HG03354 (cell line): Measurements from ENCODE around the gene ALPL.
"Not testable (repeated sequence)": the region's sequence is repeated elsewhere in the genome, so short reads cannot be mapped to it uniquely, and the experiment has no call there.

ENCODE experiments used
- ATAC-seq: cut with Tn5 transposase; IDR thresholded peaks from one replicate; pipeline ENCODE4 v1.9.1; 2021; ENCODE audit warnings: mild to moderate bottlenecking; ENCODE audit not compliant: unreplicated experiment, poor library complexity, severe bottlenecking

The ALPL gene

DNA sequence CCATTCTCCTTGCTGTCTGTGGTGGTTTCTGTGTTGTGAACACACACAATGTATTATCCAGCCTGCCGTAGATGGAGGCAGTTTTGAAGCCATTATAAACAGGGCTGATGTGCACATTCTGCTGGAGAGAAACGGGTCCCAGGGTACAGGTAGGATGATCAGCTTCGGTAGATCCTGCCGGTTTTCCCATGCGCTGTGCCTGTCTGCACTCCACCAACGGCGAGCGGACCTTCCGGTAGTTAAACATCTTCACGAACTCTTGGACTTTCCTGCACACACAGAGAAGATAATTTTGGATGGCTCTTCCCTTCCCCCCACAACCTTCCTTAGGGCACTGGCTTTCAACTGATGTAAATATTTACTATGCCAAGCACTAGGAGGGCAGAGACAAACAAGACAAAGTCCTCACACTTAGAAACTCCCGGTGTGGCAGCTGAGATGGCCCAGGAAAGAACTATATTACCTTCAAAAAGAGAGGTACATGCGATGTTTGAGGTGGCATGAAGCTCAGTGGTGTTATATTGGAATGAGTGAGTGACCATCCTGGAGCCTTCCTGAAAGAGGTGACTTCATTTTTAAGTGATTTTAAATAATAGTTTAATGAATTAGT is 41.7 kb downstream of the ALPL start:
- ATAC-seq, result no peak

GRCh38 chr1:21552715-21553114 is 43.5 kb downstream of the ALPL start:
- ATAC-seq, result no peak

DNA sequence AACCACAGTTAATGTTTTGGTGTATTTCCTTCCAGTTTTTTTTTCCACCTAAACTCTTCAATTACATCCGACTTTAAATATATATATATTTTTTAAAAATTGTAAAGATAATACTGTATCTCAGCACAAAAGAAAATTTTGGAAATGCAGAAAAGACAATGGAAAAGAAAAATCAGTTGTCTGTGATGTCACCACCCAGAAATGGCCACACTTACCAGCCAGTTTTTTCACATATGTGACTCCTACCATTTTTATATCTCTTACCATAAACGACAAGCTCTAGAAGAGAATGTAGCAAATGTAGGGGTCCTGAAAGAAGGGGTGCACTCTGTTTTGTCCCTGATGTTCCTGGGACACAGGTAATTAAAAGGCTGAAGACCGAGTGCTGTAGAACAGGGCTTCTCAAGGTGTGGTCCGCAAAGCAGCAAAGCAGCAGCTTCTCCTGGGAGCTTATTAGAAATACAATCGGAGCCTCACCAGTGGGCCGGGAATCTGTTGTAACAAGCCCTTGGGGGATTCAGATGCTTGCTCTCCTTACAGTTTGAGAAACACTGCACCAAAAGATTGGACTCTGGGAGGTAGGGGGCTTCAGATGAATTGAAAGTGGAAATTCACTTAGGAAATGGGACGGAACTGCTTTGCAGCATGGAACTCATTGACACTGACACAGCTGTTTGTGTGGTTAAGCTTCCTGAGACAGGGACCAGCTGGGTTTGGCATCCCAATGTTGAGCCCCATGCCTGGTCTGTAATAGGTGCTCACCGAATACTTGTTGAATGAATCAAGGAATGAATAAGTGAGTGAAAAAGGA is 44.1 kb downstream of the ALPL start:
- no peak for ATAC-seq

GRCh38 chr1:21559788-21560567 is 50.8 kb downstream of the ALPL start:
- no peak for ATAC-seq

DNA sequence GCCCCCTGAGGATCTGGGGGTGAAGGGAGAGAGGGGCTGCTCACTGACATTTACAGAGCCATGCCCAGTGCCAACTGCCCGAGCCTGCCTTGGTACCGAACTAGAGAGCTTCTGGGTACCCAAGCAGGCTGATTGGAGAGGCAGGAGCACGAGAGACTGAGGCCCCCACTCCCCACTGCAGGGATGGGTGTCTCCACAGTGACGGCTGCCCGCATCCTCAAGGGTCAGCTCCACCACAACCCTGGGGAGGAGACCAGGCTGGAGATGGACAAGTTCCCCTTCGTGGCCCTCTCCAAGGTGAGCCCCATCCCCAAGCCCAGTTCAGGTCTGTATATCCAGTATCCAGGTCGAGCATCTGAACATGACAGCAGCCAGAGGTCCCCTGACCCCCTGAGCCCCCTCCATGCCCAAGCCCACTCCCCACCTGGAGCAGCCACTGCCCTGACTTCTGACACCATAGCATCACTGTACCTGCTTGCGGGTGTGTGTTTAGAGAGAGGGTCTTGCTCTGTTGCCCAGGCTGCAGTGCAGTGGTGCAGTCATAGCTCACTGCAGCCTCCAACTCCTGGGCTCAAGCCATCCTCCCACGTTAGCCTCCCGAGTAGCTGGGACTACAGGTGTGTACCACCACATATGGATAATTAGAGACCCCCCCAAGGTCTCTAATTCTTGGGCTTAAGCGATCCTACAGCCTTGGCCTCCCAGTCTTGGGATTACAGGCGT is 51.9 kb downstream of the ALPL start:
- no peak for ATAC-seq

DNA sequence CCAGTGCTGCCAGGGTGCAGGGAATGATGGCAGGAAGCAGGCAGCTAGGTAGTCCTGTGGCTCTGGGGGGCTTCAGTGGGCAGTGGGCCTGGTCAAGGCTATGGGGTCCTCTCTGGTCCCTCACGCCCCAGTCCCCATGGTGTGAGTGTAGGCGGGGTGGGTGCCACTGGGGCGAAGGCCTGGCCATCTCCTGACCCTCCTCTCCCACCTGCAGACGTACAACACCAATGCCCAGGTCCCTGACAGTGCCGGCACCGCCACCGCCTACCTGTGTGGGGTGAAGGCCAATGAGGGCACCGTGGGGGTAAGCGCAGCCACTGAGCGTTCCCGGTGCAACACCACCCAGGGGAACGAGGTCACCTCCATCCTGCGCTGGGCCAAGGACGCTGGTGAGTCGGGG is 53.7 kb downstream of the ALPL start:
- ATAC-seq, result no peak

GRCh38 chr1:21563971-21564370 is 54.7 kb downstream of the ALPL start:
- ATAC-seq, result no peak

- ATAC-seq, result no peak
Observed at GRCh38 chr1:21564521-21565095, 55.4 kb downstream of the ALPL start.

DNA sequence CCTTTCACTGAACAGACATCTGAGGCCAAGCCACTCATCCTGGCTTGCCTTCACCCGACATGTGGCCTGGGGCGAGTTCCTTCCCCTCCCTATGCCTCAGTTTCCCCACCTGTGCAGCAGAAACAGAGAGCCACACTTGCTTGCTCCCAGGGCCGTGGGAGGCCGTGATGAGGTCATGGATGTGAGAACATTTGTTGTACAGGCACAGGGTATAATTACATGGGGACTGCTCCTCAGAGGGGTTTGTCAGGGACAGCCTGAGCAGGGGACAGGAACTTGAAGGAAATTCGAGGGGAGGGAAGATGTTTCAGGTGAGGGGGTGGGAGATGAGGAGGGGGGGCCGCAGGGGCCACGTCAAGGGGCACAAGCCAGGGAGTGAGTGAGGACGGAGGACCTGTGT is 56.1 kb downstream of the ALPL start:
- ATAC-seq, result no peak

GRCh38 chr1:21566361-21566760 is 57.1 kb downstream of the ALPL start:
- ATAC-seq, result not testable (repeated sequence)

GRCh38 chr1:21567241-21568005 is 58.2 kb downstream of the ALPL start:
- ATAC-seq, result no peak

GRCh38 chr1:21568006-21568746 is 59.0 kb downstream of the ALPL start:
- ATAC-seq, result no peak

DNA sequence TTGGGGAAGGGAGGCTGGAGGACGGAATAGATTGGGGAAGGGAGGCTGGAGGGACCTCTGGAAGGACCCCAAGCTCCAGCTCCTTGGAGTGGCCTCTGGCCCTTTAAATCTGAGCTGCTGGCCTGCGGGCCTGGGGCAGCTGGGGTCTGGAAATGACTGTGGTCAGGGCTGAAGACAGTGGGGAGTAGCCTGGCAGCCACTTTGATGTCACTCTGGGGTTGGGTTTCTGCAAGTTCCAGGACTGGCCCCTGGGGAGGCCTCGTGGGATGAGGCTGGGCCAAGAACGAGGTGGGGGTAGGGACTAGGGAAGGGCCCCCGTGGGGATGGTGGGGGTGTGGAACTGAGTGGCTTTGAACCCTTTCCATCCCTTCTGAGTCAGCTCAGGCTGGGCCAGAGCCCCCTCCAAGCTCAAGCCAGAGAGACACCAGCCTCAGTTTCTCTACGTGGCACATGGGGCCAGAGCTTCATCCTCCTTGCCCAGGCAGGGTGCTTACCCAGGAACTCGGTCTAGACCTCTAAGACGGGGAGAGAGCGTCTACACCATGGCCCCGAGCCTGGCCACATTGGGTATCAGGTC is 59.7 kb downstream of the ALPL start:
- ATAC-seq, result no peak

DNA sequence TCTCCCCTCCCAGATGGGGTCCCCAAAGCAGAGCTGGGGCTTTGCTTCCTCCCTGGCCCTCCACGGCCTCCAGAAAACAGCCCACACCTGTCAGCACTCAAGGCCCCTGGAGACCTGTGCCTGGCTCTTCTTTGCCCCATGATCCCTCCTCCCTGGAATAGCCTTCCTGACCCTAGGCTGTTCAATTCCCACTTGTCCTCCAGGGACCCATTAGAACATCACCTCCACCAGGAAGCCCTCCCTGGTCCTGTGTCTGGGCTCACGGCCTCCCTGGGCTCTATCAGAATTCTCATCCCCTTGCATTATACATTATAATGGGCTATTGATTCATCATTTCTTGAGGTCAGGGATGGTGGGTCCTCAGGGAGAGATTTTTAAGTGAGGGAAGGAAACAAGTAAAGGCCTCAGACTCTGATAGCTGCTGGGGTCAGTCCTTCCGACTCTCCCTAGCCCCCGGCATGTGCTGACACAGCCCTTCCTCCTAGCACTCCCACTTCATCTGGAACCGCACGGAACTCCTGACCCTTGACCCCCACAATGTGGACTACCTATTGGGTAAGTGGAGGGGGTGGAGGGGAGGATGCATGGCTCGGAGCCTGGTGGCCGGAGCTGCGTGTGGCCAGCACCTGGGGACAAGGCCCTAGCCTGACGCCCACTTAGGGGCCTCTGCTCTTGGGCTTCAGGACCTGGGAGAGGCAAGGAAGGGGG is 60.8 kb downstream of the ALPL start:
- no peak for ATAC-seq

DNA sequence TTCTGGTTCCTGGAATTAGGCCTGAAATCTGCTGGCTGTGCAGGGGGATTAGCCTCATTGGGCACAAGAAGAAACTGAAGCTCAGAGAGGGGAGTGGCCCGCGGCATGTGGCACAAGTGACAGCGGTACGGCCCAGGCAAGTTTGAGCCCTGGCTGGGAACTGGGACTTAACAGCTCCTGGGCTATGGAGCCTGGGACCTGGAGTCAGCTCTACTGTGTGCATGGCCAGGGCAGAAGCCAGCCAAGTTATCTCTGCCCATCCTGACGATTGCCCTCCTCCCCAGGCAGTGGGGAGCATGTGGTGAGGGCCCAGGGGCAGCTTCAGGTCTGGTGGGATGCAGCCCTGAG is 61.3 kb downstream of the ALPL start:
- ATAC-seq, result no peak

DNA sequence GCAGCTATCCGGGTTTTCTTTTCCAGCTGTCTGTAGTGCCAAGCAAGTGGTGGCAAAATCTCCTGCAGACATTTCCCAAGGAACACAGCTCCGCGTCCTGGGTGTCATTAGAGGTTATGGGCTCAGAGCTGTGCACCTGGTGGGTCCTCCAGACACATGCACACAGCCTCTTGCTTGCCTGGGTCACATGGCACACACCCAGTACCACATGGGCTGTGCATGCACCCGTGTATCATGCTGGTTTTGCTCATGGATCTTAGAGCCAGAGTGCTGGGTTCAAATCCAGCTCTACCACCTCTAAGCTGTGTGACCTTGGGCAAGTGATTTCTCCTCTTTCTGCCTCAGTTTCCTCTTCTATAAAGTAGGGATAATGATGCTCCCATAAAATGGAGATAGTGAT is 61.7 kb downstream of the ALPL start:
- ATAC-seq, result no peak

DNA sequence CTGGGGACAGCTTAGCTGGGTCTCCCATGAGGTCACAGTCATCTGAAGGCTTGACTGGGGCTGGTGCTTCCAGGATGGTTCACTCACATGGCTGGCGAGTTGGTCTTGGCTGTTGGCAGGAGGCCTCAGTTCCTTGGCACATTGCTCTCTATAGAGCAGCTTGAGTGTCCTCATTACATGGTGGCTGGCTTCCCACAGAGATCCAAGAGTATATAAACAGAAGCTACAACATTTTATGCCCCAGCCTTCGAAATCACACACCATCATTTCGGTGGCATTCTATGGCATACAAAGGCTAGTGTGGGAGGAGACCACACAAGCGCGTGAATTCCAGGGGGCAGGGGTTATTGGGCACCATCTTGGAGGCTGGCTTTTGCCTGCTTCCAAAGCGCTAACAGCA is 63.0 kb downstream of the ALPL start:
- no peak for ATAC-seq
